T-helper 22 cell (primary cell): Measurements from ENCODE around the gene BAIAP3.
A peak's percentile ranks its signal among the peaks of the same experiment; 100 is the strongest.

ENCODE experiments used
- DNase-seq: peaks from one replicate; pipeline ENCODE4 v3.0.0-alpha.2; 2020; ENCODE audit warnings: low read depth

BAIAP3 gene

GRCh38 chr16:1371054-1371978, 37.9 kb downstream of the BAIAP3 start:
- DNase-seq, result no peak

GRCh38 chr16:1372292-1372950, 39.0 kb downstream of the BAIAP3 start:
- no peak for DNase-seq

GRCh38 chr16:1374418-1375297, 41.2 kb downstream of the BAIAP3 start:
- DNase-seq, result no peak

GRCh38 chr16:1375298-1375640, 41.8 kb downstream of the BAIAP3 start:
- no peak for DNase-seq

GRCh38 chr16:1375741-1376410, 42.4 kb downstream of the BAIAP3 start:
- no peak for DNase-seq

GRCh38 chr16:1377406-1378010, 44.1 kb downstream of the BAIAP3 start:
- no peak for DNase-seq

GRCh38 chr16:1378087-1378803, 44.8 kb downstream of the BAIAP3 start:
- DNase-seq, result no peak

- peak; percentile 55 for DNase-seq
Observed at GRCh38 chr16:1378804-1379303, 45.4 kb downstream of the BAIAP3 start.

GRCh38 chr16:1379304-1380076, 46.0 kb downstream of the BAIAP3 start:
- DNase-seq, result peak; percentile 45

GRCh38 chr16:1380195-1380594, 46.8 kb downstream of the BAIAP3 start:
- DNase-seq, result no peak

- no peak for DNase-seq
Observed at GRCh38 chr16:1381612-1382406, 48.4 kb downstream of the BAIAP3 start.

GRCh38 chr16:1383556-1383955, 50.1 kb downstream of the BAIAP3 start:
- DNase-seq, result no peak

- DNase-seq, result no peak
Observed at GRCh38 chr16:1385232-1385631, 51.8 kb downstream of the BAIAP3 start.

GRCh38 chr16:1387331-1387730, 53.9 kb downstream of the BAIAP3 start:
- DNase-seq, result no peak

GRCh38 chr16:1389762-1390161, 56.3 kb downstream of the BAIAP3 start:
- DNase-seq, result no peak

GRCh38 chr16:1390239-1390779, 56.9 kb downstream of the BAIAP3 start:
- DNase-seq, result no peak

GRCh38 chr16:1392826-1393225, 59.4 kb downstream of the BAIAP3 start:
- no peak for DNase-seq

GRCh38 chr16:1393613-1394176, 60.2 kb downstream of the BAIAP3 start:
- no peak for DNase-seq
